NB4 (cell line): Measurements from ENCODE around the gene MTA2.

Source experiments
- DNase-seq: peaks from one replicate; pipeline ENCODE4 v3.0.0; 2010; ENCODE audit warnings: low read depth
- H3K4me3 ChIP-seq: one replicate; pipeline ENCODE4 v1.5.1; 2011; ENCODE audit warnings: mild to moderate bottlenecking, low read depth, low read length, moderate library complexity
- CTCF ChIP-seq: IDR thresholded peaks from one replicate; pipeline ENCODE4 v1.5.1; 2012; ENCODE audit warnings: low read depth, low read length
- MAX ChIP-seq: IDR thresholded peaks from 2 replicates; pipeline ENCODE4 v1.6.1; 2011; ENCODE audit warnings: low read depth, low read length
- MYC ChIP-seq: IDR thresholded peaks from 2 replicates; pipeline ENCODE4 v1.6.1; 2011; ENCODE audit warnings: low read depth, low read length
- POLR2A ChIP-seq: IDR thresholded peaks from 2 replicates; pipeline ENCODE4 v1.6.1; 2011; ENCODE audit warnings: mild to moderate bottlenecking; ENCODE audit not compliant: insufficient read length; ENCODE audit errors: extremely low read depth

Gene MTA2

GRCh38 chr11:62608776-62609175, 7.1 kb upstream of the MTA2 start:
- TF ChIP-seq POLR2A (no peak), CTCF (no peak), MYC (no peak), MAX (no peak)
- DNase-seq = no peak
- no peak overlapping the region for H3K4me3 ChIP-seq

GRCh38 chr11:62607714-62608113, 6.0 kb upstream of the MTA2 start:
- peak; percentile 25 for DNase-seq
- TF ChIP-seq MYC (no peak), MAX (no peak), CTCF (no peak), POLR2A (no peak)
- H3K4me3 ChIP-seq = no peak overlapping the region

- no peak for TF ChIP-seq POLR2A
- no peak for TF ChIP-seq MAX
- no peak for TF ChIP-seq CTCF
- no peak for TF ChIP-seq MYC
- no peak for DNase-seq
- H3K4me3 ChIP-seq = no peak overlapping the region
Observed at GRCh38 chr11:62605902-62606301, 4.2 kb upstream of the MTA2 start.

GRCh38 chr11:62605467-62605866, 3.8 kb upstream of the MTA2 start:
- TF ChIP-seq CTCF (no peak), MYC (no peak), MAX (no peak), POLR2A (no peak)
- H3K4me3 ChIP-seq = no peak overlapping the region
- DNase-seq = no peak

GRCh38 chr11:62604460-62605120, 2.9 kb upstream of the MTA2 start:
- no peak overlapping the region for H3K4me3 ChIP-seq
- no peak for DNase-seq
- no peak for TF ChIP-seq POLR2A
- TF ChIP-seq CTCF = no peak
- TF ChIP-seq MAX = no peak
- TF ChIP-seq MYC = no peak
